Ishikawa (cell line): ENCODE measurements around the gene SHF.
A peak's percentile ranks its signal among the peaks of the same experiment; 100 is the strongest.

Experiments used
- CEBPB ChIP-seq: IDR thresholded peaks from 2 replicates; pipeline ENCODE4 v1.6.1; 2012
- EP300 ChIP-seq: IDR thresholded peaks from 2 replicates; pipeline ENCODE4 v1.6.1; 2012; ENCODE audit warnings: borderline replicate concordance
- MAX ChIP-seq: IDR thresholded peaks from 2 replicates; pipeline ENCODE4 v1.6.1; 2012
- REST ChIP-seq: IDR thresholded peaks from 2 replicates; pipeline ENCODE4 v1.6.1; 2012; ENCODE audit warnings: low read depth, mild to moderate bottlenecking
- TEAD4 ChIP-seq: IDR thresholded peaks from 2 replicates; pipeline ENCODE4 v1.6.1; 2012

- TF ChIP-seq CEBPB (no peak; the same call in 1 of the 2 replicates), EP300 (no peak), REST (no peak), MAX (no peak), TEAD4 (peak; percentile 85)
Observed at GRCh38 chr15:45198337-45199135, 10.8 kb upstream of the SHF start.
